ENCODE data around the gene CD2AP.
A peak's percentile ranks its signal among the peaks of the same experiment; 100 is the strongest.

Gene CD2AP

GRCh38 chr6:47464052-47464451, 13.5 kb upstream of the CD2AP start:
- no peak overlapping the region for H3K4me3 ChIP-seq (ENCODE audit: low read depth, low read length)
- DNase-seq (ENCODE audit: low read depth), result no peak
- TF ChIP-seq CTCF (IDR thresholded peaks at IDR 0.05; ENCODE audit: insufficient read depth, low read depth, low read length, missing control alignments), result no peak

GRCh38 chr6:47465117-47465516, 12.5 kb upstream of the CD2AP start:
- no peak for TF ChIP-seq CTCF (IDR thresholded peaks at IDR 0.05; ENCODE audit: insufficient read depth, low read depth, low read length, missing control alignments)
- no peak for DNase-seq (ENCODE audit: low read depth)
- no peak overlapping the region for H3K4me3 ChIP-seq (ENCODE audit: low read depth, low read length)

- no peak overlapping the region for H3K4me3 ChIP-seq (ENCODE audit: low read depth, low read length)
- no peak for TF ChIP-seq CTCF (IDR thresholded peaks at IDR 0.05; ENCODE audit: insufficient read depth, low read depth, low read length, missing control alignments)
- no peak for DNase-seq (ENCODE audit: low read depth)
Measured at GRCh38 chr6:47471911-47472310, 5.7 kb upstream of the CD2AP start.

- H3K4me3 ChIP-seq (ENCODE audit: low read depth, low read length), result no peak overlapping the region
- DNase-seq (ENCODE audit: low read depth), result no peak
- TF ChIP-seq CTCF (IDR thresholded peaks at IDR 0.05; ENCODE audit: insufficient read depth, low read depth, low read length, missing control alignments), result no peak
Measured at GRCh38 chr6:47473791-47474346, 3.7 kb upstream of the CD2AP start.

- no peak overlapping the region for H3K4me3 ChIP-seq (ENCODE audit: low read depth, low read length)
- no peak for TF ChIP-seq CTCF (IDR thresholded peaks at IDR 0.05; ENCODE audit: insufficient read depth, low read depth, low read length, missing control alignments)
- no peak for DNase-seq (ENCODE audit: low read depth)
Measured at GRCh38 chr6:47475319-47475816, 2.2 kb upstream of the CD2AP start.

- no peak for TF ChIP-seq CTCF (IDR thresholded peaks at IDR 0.05; ENCODE audit: insufficient read depth, low read depth, low read length, missing control alignments)
- no peak for DNase-seq (ENCODE audit: low read depth)
Measured at GRCh38 chr6:47476781-47477496, 650 bp upstream of the CD2AP start.

More at GRCh38 chr6:47476781-47477496, 650 bp upstream of the CD2AP start:
- H3K4me3 ChIP-seq (ENCODE audit: low read depth, low read length), result peak overlapping the region; percentile 90
